Body of pancreas (tissue), 4 donors: ENCODE measurements around the gene SLC4A3. TPM values are rescaled to one million over a fixed set of nuclear protein-coding genes. Genes with fewer than 3 reads are reported as not detected.

Experiments used
- ATAC-seq: fragments of 150-250 bp; one replicate; pipeline ENCODE4 v1.9.1; 2016
- DNase-seq, 4 donors: peaks; one replicate each; pipeline ENCODE4 v3.0.0-alpha.2; 2019
- H3K27ac ChIP-seq, 4 donors: fragments of 200-600 bp; sonication (generic); 1 replicate in 3 of 4; 2 replicates in 1 of 4; pipeline versions ENCODE4 v1.5.1 to v1.6.1; 2016 to 2019; ENCODE audit warnings: mild to moderate bottlenecking in 1 of 4, mixed read lengths in 1 of 4, moderate library complexity in 1 of 4
- H3K27me3 ChIP-seq, 2 donors: fragments of 200-600 bp; sonication (generic); one replicate each; pipeline ENCODE4 v1.6.0; 2016; ENCODE audit warnings: mild to moderate bottlenecking in 1 of 2
- H3K36me3 ChIP-seq, 2 donors: fragments of 200-600 bp; sonication (generic); replicated peaks in 1 of 2; 2 replicates each; pipeline ENCODE4 v1.5.1; 2016; ENCODE audit warnings: low read depth in 2 of 2; ENCODE audit not compliant: insufficient read depth in 1 of 2
- H3K4me1 ChIP-seq: fragments of 200-600 bp; sonication (generic); one replicate; pipeline ENCODE4 v1.6.0; 2016
- H3K4me3 ChIP-seq, 2 donors: fragments of 200-600 bp; sonication (generic); 1 replicate in 1 of 2; 2 replicates in 1 of 2; pipeline ENCODE4 v1.5.1; 2016 to 2019
- H3K9me3 ChIP-seq, 3 donors: fragments of 200-600 bp; sonication (generic); 1 replicate in 2 of 3; 2 replicates in 1 of 3; pipeline ENCODE4 v1.5.1; 2016
- POLR2A ChIP-seq, 3 donors: fragments of 450-650 bp; IDR thresholded peaks; one replicate each; pipeline ENCODE4 v1.6.1; 2016; ENCODE audit warnings: antibody characterized with exemption in 3 of 3, mild to moderate bottlenecking in 2 of 3
- WGBS, 2 donors: methylation state at CpG; one replicate each; pipeline ENCODE4 v1.1.5; 2017; 5-methylcytosine and 5-hydroxymethylcytosine counted together
- intact Hi-C: fragments of 100-400 bp; cut with DNase I; formaldehyde crosslinking; loops from one replicate; pipeline ENCODE4 v1.15.1; 2023
- total RNA-seq, 2 donors: library from RNA; depleted of rRNA; stranded (reverse); fragments of >200 nt; gene quantifications; one replicate each; pipeline ENCODE4 v1.1.0, GENCODE V29; 2016
- TF ChIP-seq, protein P1 (sequence below), 7 experiments: fragments of 450-650 bp in 4 of 7; fragments of 200-600 bp in 3 of 7; sonication (generic) in 3 of 7; IDR thresholded peaks; one replicate each; pipeline ENCODE4 v1.5.1; 2016 to 2019; ENCODE audit warnings: antibody characterized with exemption in 7 of 7

Gene SLC4A3
- total RNA-seq, 2 donors from 2014 or later = 2.6 to 10.9 TPM

DNA sequence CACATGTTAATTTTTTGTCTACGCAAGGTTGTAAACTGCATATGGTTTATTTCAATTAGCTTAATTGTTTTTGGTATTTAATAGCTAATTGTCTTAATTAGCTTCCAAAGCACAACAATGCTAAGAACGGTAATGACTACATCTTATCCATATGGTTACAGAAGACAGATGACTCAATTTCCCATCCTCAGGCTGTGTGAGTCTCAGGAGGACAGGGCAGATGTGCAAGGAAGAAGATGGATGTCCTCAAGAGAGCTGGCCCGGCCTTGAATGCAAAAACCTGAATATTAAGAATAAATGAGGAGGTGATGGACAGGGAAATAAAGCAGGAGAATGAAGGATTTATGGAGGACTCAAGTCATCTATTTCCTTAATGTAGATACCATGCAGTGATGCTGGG is 31.4 kb downstream of the SLC4A3 start:
- H3K27ac ChIP-seq = no peak overlapping the region
- no peaks in the 10 kb centered on the region for H3K27me3 ChIP-seq
- no peaks in the 10 kb centered on the region for H3K4me1 ChIP-seq
- H3K36me3 ChIP-seq = no peaks in the 10 kb centered on the region
- intact Hi-C loops = no loop called here
- ATAC-seq (no peak), DNase-seq (no peak)
- WGBS, 2 donors = 73 to 76% methylated on average over 3 of the region's 3 CpGs
- TF ChIP-seq POLR2A (IDR thresholded peaks at IDR 0.05) = no peak
- TF ChIP-seq, protein P1, sequence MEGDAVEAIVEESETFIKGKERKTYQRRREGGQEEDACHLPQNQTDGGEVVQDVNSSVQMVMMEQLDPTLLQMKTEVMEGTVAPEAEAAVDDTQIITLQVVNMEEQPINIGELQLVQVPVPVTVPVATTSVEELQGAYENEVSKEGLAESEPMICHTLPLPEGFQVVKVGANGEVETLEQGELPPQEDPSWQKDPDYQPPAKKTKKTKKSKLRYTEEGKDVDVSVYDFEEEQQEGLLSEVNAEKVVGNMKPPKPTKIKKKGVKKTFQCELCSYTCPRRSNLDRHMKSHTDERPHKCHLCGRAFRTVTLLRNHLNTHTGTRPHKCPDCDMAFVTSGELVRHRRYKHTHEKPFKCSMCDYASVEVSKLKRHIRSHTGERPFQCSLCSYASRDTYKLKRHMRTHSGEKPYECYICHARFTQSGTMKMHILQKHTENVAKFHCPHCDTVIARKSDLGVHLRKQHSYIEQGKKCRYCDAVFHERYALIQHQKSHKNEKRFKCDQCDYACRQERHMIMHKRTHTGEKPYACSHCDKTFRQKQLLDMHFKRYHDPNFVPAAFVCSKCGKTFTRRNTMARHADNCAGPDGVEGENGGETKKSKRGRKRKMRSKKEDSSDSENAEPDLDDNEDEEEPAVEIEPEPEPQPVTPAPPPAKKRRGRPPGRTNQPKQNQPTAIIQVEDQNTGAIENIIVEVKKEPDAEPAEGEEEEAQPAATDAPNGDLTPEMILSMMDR (IDR thresholded peaks at IDR 0.05) = no peak
- peaks cover 0 to 5% (median 0%) of the 10 kb centered on the region in 3 donors for H3K9me3 ChIP-seq
- no peak overlapping the region for H3K4me3 ChIP-seq

DNA sequence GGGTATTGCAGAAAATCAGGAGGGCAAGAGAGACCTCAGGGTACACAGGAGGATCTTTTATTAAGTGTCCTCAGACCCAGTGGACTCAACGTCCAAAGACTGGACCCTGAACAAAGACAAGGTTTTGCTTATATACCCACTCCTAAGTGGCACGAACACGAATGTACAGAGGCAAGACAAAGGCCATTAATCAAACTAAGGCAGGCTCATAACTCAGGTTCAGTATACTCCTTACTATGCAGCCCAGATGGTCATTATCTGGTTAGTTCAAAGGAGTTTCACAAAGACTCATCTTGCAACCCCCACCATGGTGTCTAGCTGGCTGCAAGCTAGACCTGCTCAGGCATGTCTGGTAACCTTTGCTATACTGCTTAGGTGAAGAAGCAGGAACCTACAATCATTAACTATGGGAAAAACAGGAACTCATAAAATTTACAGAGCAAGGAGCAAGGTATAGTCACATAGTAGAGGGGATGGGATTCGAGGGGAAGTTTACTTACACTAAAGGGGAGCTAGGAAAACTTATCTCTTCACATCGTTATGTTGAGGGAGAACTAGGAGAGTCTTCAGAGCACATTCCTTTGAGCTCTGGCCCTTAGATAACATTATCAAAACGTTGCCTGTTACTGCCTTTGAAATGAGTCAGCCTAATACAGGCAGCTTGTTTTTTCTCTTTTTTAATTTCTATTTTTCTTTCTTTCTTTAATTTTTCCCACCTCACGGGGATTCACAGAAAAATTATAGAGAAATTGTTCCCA is 33.9 kb downstream of the SLC4A3 start:
- no peak overlapping the region for H3K27ac ChIP-seq
- H3K4me3 ChIP-seq = no peak overlapping the region
- peaks cover 0 to 5% (median 0%) of the 10 kb centered on the region in 3 donors for H3K9me3 ChIP-seq
- ATAC-seq (no peak), DNase-seq (no peak)
- H3K4me1 ChIP-seq = no peaks in the 10 kb centered on the region
- TF ChIP-seq, protein P1 (IDR thresholded peaks at IDR 0.05) = no peak
- TF ChIP-seq POLR2A (IDR thresholded peaks at IDR 0.05) = no peak
- intact Hi-C loops = no loop called here
- 31 to 39% methylated on average over 7 of the region's 7 CpGs for WGBS, 2 donors
- H3K36me3 ChIP-seq = no peaks in the 10 kb centered on the region
- no peaks in the 10 kb centered on the region for H3K27me3 ChIP-seq

DNA sequence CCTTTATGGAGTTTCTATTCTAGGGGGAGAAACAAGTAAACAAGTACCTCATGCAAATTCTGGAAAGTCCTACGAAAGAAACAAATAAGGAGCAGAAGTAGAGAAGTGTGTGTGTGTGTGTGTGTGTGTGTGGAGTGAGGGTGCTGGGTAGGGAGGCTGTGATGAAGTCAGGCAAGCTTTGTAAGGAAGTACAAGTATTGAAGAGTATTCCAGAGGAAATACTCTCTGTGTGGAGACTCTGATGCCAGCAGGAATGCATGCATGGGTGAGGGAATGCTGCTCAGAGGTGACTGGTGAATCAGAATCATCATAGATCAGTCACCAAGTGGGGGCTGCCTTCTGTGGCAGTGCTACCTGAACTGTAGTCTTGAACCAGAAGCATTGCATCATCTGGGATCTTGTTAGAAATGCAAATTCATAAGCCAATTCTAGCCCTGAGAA is 34.5 kb downstream of the SLC4A3 start:
- no peaks in the 10 kb centered on the region for H3K4me1 ChIP-seq
- no peak for TF ChIP-seq POLR2A (IDR thresholded peaks at IDR 0.05)
- TF ChIP-seq, protein P1 (IDR thresholded peaks at IDR 0.05) = no peak
- no peaks in the 10 kb centered on the region for H3K36me3 ChIP-seq
- ATAC-seq = no peak
- peaks cover 0 to 5% (median 0%) of the 10 kb centered on the region in 3 donors for H3K9me3 ChIP-seq
- peak overlapping the region in 1 of 4 donors; percentile 11 for H3K27ac ChIP-seq
- no peak for DNase-seq
- no peak overlapping the region for H3K4me3 ChIP-seq
- intact Hi-C loops = no loop called here
- H3K27me3 ChIP-seq = no peaks in the 10 kb centered on the region
- 58 to 78% methylated on average over 1 of the region's 1 CpG for WGBS, 2 donors

DNA sequence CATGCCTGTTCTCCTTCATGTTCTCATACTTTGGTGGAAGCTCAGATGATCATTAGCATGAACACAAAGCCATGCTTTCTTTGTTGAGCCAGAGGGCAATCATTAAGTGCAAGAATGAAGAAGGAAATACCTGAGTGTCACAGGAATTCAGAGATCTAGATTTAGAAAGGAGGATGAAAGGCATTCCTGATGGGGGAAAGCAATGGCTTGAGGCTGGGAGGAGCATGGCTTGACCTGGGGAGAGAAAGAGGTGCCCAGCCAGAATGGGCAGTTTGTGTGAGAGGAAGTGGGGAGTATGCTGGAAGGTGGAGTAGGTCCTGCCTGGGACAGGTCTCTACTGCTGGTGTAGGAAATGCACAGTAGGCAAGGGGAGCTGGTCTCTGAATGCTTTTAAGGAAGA is 35.1 kb downstream of the SLC4A3 start:
- Histone ChIP-seq H3K4me3 (no peak overlapping the region), H3K4me1 (no peaks in the 10 kb centered on the region), H3K27ac (peak overlapping the region in 2 of 4 donors; percentile 9 to 11), H3K27me3 (no peaks in the 10 kb centered on the region), H3K9me3 (peaks cover 0 to 5% (median 0%) of the 10 kb centered on the region in 3 donors), H3K36me3 (no peaks in the 10 kb centered on the region)
- no peak for TF ChIP-seq POLR2A (IDR thresholded peaks at IDR 0.05)
- TF ChIP-seq, protein P1 (IDR thresholded peaks at IDR 0.05) = no peak
- DNase-seq = no peak
- intact Hi-C loops = no loop called here
- peak; percentile 47 for ATAC-seq
